Glomerular endothelial cell (primary cell): Measurements from ENCODE around the gene CH25H. TPM values are rescaled to one million over a fixed set of nuclear protein-coding genes. Genes with fewer than 3 reads are reported as not detected.
A peak's percentile ranks its signal among the peaks of the same experiment; 100 is the strongest.

ENCODE experiments used
- DNase-seq: peaks from one replicate; pipeline ENCODE4 v3.0.0-alpha.2; 2011; ENCODE audit warnings: low read depth, low spot score; ENCODE audit errors: extremely low read depth
- total RNA-seq: library from RNA; depleted of rRNA; stranded (reverse); fragments of >200 nt; gene quantifications from 2 replicates; pipeline ENCODE4 v1.2.3, GENCODE V29; 2015

Gene CH25H
- total RNA-seq, 1 donor from 2014 or later = not detected

DNA sequence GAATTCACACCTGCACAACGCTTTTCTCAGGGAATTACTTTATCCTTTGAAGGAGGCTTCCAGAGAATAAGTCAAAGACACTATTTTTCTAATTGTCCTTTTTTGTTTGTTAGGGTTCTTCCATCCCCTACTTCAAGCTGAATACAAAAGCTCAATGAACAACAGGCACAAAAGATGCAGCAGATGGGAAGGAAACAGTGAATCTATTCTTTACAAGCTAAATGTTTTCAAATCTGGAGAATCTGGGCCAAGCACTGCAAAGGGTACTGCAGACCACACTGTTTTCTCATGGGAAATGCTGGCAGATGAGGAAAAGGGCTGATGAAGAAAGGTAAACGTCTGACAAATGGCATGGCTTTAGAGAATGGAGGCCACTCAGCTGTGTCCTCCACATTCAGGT, 25.9 kb upstream of the CH25H start:
- no peak for DNase-seq

DNA sequence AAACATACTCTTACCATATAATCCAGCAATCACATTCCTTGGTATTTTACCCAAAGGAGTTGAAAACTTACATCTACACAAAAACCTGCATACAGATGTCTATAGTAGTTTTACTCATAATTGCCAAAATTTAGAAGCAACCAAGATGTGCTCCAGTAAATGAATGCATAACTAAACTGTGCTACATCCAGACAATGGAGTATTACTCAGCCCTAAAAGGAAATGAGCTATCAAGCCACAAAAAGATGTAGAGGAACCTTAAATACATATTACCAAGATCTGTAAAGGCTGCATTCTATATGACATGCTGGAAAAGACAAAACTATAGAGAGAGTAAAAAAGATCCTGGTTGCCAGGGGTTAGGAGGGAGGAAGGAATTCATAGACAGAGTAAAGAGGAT, 21.8 kb upstream of the CH25H start:
- no peak for DNase-seq

DNA sequence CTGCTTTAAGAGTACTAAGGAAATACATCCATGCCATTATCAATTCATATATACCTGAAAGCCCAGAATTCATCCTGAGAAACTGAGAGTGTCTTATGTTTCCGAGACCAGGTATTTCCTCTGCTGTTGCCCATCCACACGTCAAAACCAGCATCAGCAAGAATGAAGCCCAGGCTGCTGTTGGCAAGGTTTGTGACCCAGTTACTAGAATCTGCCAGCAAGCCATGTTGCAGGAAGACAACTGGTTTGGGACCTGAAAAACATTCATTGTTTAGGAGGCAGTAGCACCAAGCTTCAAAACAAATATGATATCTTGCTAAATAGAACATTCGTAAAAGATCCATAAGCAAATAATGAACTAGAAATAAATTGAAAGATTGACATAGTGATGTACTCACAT, 21.0 kb upstream of the CH25H start:
- DNase-seq = no peak

DNA sequence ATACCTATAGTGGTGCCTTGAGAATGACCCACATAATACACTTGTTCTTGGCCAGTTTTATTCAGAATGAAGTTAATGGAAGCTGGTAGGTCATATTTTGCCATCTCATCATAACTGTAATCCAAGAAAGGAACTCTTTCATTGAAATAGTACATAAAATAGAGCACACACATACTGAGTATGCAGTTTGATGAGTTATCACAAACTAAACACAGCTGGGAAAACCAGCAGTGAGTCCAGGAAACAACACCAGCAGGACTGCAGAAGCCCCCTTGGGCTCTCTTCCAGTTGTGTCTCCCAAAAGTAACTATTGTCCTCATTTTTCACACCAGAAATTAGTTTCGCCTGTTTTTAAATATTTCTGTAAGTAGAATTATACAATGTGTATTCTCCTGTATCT, 19.8 kb upstream of the CH25H start:
- no peak for DNase-seq

GRCh38 chr10:89224739-89225443, 17.8 kb upstream of the CH25H start:
- peak; percentile 51 for DNase-seq

DNA sequence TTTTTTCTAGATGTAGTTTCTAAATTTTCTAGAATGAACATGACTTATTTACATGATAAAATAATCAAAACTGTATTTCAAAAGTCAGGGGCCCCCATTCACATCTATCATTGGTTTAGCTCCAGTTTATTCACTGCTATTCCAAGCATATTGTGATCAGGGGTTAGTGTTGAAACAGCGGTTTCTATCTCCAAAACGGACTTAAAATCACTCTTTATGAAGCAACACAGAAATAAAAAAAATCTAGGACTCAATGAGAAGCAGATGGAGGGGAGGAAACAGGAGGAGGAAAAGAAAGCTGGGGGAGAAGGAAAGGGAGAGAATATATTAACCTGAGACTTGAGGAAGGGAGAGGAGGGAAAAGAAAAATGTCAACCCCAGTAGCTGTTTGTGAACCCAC, 14.8 kb upstream of the CH25H start:
- no peak for DNase-seq

GRCh38 chr10:89219513-89220218, 12.5 kb upstream of the CH25H start:
- no peak for DNase-seq

DNA sequence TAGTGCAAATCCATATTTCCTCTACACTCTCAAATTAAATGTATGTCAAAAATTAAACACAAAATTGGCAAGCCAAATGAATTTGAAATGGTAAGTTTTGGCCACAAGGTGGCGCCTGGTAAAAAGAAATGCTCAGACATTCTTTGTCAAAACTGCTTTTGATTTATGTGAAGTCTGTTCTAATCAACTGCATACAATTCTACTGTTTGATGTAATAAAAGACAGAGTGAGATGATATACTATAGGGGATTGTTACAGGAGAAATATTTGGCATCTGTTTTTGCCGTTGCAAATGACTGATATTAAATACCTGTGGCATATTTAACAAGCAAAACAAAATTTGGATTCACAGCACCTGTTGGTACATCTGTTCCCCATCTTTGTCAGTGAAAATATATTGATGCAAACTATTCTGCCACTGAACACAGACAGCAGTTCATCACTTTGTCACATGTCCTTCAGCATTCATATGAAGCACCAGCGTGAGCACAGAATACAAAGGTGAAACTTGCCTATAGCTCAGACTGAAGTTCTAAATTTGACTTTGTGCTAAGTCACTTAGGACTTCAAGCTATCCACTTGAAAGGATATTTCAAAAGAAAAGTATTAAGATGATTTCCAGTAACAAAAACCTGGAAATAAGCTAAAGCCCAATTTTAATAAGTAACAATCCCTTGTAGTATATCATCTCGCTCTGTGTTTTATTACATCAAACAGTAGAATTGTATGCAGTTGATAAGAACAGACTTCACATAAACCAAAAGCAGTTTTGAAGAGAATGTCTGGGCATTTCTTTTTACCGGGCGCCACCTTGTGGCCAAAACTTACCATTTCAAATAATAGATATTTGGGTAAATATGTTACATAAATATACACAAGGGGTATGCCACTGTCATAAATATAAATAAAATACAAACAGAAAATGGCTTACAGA, 10.2 kb upstream of the CH25H start:
- DNase-seq = peak; percentile 48

DNA sequence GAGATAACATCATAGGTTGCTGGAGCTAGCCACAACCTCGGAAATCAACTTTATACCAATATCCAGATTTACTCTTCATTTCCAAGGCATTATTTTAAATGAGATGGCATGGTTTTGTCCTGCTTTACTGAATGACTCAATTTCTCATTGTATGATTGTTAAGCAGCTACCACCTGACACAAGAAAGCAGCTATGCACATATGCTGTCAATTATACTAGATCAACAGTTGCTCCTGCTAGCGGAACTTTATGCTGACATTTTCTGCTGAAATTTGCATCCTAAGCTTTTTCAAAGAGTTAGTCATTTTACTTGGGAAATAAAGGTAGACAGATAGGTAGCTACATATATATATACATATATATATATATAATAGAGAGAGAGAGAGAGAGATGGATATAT, 8.9 kb upstream of the CH25H start:
- no peak for DNase-seq

GRCh38 chr10:89215511-89215910, 8.4 kb upstream of the CH25H start:
- DNase-seq = no peak

GRCh38 chr10:89214566-89215165, 7.5 kb upstream of the CH25H start:
- no peak for DNase-seq

- peak; percentile 31 for DNase-seq
These were observed 6.2 kb upstream of the CH25H start for GRCh38 chr10:89213191-89213808.

DNA sequence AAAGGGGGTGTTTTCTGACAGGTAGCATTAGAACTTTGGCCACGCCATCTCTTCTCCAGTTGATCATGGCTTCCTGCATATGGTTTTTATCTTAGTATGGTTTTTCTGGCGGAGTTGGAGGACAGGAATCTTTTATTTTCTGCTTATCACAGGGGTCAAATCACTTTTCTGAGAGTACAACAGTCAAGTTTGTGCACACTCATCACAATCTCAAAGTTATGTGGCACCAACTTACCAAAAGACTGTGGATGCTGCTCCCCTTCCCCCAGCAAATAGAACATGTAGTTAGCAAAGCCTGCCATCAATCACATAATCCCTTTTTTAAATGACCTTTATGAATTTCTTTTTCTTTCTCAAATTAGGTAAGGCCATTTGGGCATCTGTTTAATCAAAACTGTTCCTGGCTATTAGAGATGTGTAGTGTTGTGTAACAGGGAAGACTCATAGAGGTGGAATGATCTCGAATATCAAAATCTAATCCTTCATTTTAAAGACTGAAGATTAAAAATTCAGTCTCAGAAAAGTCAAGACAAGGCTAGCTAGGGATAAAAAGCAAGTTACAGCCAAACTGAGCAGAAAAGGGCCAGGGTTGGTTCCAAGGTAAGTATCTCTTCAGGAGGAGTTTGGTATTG, 3.8 kb upstream of the CH25H start:
- no peak for DNase-seq

DNA sequence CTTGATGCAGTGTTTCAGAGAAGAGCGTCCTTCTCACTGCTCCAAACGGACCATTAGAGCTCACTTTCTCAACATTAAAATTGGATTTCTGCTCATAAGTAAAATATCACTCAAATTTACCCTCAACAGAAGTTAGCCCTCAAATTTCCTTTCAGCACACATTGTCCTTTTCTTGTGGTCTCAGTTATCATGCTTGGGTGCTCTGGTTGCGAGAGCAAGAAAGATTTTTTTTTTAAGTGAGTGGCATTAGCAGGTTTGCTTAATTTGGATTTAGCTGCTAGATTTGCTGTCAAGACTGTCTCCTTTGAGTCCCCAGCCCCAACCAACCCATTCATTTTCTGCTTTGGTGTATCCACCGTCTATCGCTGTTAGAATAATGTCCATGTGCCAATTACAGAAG, 2.6 kb upstream of the CH25H start:
- no peak for DNase-seq

DNA sequence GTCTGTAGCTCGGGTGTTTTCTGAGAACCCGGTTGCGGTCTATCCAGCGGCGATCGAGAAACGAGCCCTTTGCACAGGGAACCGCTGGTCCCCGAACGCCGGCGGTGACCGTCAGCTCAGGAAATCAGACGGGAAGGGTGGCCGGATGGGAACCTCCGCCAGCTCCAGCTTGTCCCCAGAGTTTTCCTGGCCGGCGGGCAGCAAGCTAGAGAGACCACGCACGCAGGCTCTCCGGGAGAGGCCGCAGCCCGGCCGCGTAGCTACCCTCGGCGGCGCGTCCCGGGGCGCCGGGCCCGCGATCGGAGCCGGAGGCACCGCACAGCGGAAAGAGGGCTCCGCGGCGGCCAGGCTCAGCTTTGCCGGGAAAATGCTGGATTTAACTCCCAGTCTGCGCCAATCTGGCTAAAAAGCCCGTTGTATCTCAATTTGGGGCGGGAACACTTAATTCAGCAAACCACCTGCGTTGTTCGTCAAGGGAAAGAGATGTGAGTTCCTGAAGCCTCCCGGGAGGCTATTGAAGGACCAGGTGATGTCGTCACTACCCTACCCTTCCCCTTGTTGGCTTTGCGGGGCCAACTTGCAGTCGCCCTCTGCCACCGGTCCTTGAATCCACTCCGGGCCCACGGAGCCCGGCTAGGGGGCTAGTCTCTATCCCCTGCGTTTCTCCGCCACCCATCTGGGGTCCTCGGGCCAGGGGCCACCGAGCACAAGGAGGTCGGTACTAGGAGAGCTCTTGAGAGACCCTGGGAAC, 859 bp upstream of the CH25H start:
- peak; percentile 9 for DNase-seq

DNA sequence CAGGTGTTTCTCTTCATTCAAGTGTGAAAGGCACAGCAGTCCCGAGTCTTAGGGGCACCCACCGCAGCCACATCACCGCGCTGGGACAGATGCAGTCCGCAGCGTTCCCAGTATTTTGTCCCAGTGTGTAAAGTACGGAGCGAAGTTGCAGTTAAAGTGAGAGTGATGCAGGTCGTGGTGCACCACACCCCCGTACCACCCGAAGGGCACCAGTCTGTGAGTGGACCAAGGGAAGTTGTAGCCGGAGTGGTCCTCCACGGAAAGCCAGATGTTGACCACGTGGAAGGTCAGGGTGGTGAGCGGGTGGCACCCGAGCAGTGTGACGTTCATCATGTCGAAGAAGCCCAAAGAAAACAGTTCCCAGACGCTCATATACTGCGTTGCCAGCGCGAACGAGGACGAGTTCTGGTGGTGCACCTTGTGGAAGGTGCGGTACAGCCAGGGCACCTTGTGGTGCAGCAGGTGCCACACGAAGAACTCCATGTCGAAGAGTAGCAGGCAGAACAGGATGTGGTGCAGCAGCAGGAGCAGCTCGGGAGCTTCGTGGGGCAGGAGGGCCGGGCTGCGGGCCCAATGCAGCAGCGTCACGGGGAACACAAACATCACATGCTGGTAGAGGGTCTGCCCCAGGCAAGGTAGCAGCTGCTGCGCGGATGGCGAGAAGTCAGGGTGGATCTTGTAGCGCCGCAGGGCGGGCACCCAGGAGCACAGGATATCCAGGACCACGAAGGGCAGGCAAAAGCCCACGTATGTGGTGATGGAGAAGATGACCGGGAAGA, 526 bp downstream of the CH25H start:
- DNase-seq = no peak

- DNase-seq = no peak
These were observed 2.4 kb downstream of the CH25H start for GRCh38 chr10:89204621-89205185.

DNA sequence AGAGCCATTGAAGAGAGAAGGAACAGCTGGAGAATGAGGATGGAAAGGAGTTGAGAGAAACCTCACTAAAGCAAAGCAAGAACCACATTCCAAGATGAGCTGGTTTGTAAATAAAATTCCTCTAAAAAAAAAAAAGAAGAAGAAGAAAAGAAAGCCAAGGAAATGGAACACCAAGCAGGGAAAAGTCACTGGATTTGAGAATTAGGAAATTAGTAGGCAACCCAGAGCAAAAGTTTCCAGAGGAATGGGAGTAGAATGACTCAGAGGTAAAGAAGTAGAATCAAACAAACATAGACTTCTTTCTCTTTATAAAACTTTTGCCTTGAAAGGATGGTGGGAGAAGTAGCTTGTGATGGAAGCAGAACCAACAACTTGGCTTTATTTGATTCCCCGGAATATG, 3.9 kb downstream of the CH25H start:
- DNase-seq = no peak
